NOMO-1 (cell line): ENCODE data around the gene FRS2.

Source experiments
- DNase-seq, 2 experiments: peaks; one replicate each; lab custom pipeline; 2025; ENCODE audit not compliant: unreplicated experiment in 2 of 2; lab: John Stamatoyannopoulos, UW

FRS2 gene

GRCh38 chr12:69620077-69620476 lies 149.9 kb downstream of the FRS2 start:
- DNase-seq, result no peak

GRCh38 chr12:69620921-69621320 lies 150.7 kb downstream of the FRS2 start:
- no peak for DNase-seq

GRCh38 chr12:69621551-69621950 lies 151.4 kb downstream of the FRS2 start:
- DNase-seq, result no peak

GRCh38 chr12:69623970-69624369 lies 153.8 kb downstream of the FRS2 start:
- DNase-seq, result no peak

GRCh38 chr12:69627501-69627900 lies 157.3 kb downstream of the FRS2 start:
- no peak for DNase-seq
